AG10803 (cell line): ENCODE measurements around the gene LDLRAD4.

Experiments used
- DNase-seq: peaks from one replicate; pipeline ENCODE4 v3.0.0; 2010; ENCODE audit warnings: low read depth
- H3K4me3 ChIP-seq: 2 replicates; pipeline ENCODE4 v1.5.1; 2011; ENCODE audit warnings: mild to moderate bottlenecking, low read length, control low read depth
- CTCF ChIP-seq: conservative IDR thresholded peaks from 2 replicates; pipeline ENCODE4 v1.5.1; 2011; ENCODE audit warnings: mild to moderate bottlenecking, low read length, control low read depth, inconsistent platforms

The LDLRAD4 gene

GRCh38 chr18:13580991-13581390 lies 362.4 kb downstream of the LDLRAD4 start:
- no peak overlapping the region for H3K4me3 ChIP-seq
- no peak for DNase-seq
- TF ChIP-seq CTCF: no peak

- no peak for DNase-seq
- H3K4me3 ChIP-seq: no peak overlapping the region
- TF ChIP-seq CTCF: no peak
These were observed 363.1 kb downstream of the LDLRAD4 start for GRCh38 chr18:13581496-13582177.

- no peak overlapping the region for H3K4me3 ChIP-seq
- TF ChIP-seq CTCF: no peak
- DNase-seq: no peak
These were observed 363.7 kb downstream of the LDLRAD4 start for GRCh38 chr18:13582178-13582670.

- DNase-seq: no peak
- TF ChIP-seq CTCF: no peak
- H3K4me3 ChIP-seq: no peak overlapping the region
These were observed 365.3 kb downstream of the LDLRAD4 start for GRCh38 chr18:13583576-13584550.

- no peak for DNase-seq
- TF ChIP-seq CTCF: no peak
- H3K4me3 ChIP-seq: no peak overlapping the region
These were observed 366.3 kb downstream of the LDLRAD4 start for GRCh38 chr18:13584825-13585224.

- no peak for DNase-seq
- no peak for TF ChIP-seq CTCF
- no peak overlapping the region for H3K4me3 ChIP-seq
These were observed 367.0 kb downstream of the LDLRAD4 start for GRCh38 chr18:13585379-13586153.
